K562 (cell line): ENCODE data around the gene PIK3R2. TPM values are rescaled to one million over a fixed set of nuclear protein-coding genes. Genes with fewer than 3 reads are reported as not detected.
A peak's percentile ranks its signal among the peaks of the same experiment; 100 is the strongest.

ENCODE experiments used
- CHD7 ChIP-seq: fragments of 200-600 bp; sonication (generic); IDR thresholded peaks from one replicate; pipeline ENCODE4 v1.6.1; 2012; ENCODE audit warnings: mild to moderate bottlenecking, low read depth, low read length, inconsistent platforms
- DACH1 ChIP-seq: fragments of 450-650 bp; IDR thresholded peaks from 2 replicates; pipeline ENCODE4 v1.6.1; 2018; ENCODE audit not compliant: partially characterized antibody
- EGR1 ChIP-seq: fragments of 450-650 bp; conservative IDR thresholded peaks from 2 replicates; pipeline ENCODE4 v1.6.1; 2017; ENCODE audit warnings: mild to moderate bottlenecking
- IFI16 ChIP-seq: fragments of 250-450 bp; sonication (Bioruptor Pico); IDR thresholded peaks from 2 replicates; pipeline ENCODE4 v2.1.2; 2022; ENCODE audit warnings: mild to moderate bottlenecking, inconsistent platforms
- MXI1 ChIP-seq: IDR thresholded peaks from 2 replicates; pipeline ENCODE4 v1.6.1; 2011; ENCODE audit warnings: low read depth, mild to moderate bottlenecking, improper control_type of control experiment, low read length
- MYC ChIP-seq, 2 experiments: fragments of 250-450 bp in 1 of 2; sonication (Bioruptor Pico) in 1 of 2; IDR thresholded peaks; 2 replicates each; pipeline versions ENCODE4 v1.5.1 to v1.6.1; 2012 to 2021; ENCODE audit warnings: low read depth in 2 of 2, borderline replicate concordance in 1 of 2, improper control_type of control experiment in 1 of 2, low read length in 1 of 2, mild to moderate bottlenecking in 1 of 2, moderate library complexity in 1 of 2
- XRCC3 ChIP-seq: fragments of 450-650 bp; IDR thresholded peaks from 2 replicates; pipeline ENCODE4 v1.6.1; 2017; ENCODE audit warnings: mild to moderate bottlenecking, moderate library complexity
- polyA plus RNA-seq, 8 experiments: library from polyadenylated mRNA; depleted of rRNA in 4 of 8; stranded (reverse) in 5 of 8; unstranded in 3 of 8; fragments of >200 nt; fragmentation: Nextera tagmentation in 2 of 8; fragmentation: Illumina TruSeq in 1 of 8; extraction: Ambion mirVana in 2 of 8; extraction: Trizol in 1 of 8; gene quantifications; 2 replicates each; pipeline versions ENCODE4 v1.2.1 to v1.2.3, GENCODE V29; 2011 to 2014; ENCODE audit warnings: inconsistent platforms in 1 of 8, missing spikeins in 1 of 8
- total RNA-seq, 7 experiments: library from RNA; depleted of rRNA in 6 of 7; stranded (reverse); fragments of >200 nt in 6 of 7; fragmentation: Illumina TruSeq in 2 of 7; extraction: Trizol in 2 of 7; gene quantifications; 2 replicates each; pipeline versions ENCODE4 v1.2.1 to v1.2.3, GENCODE V29; 2011 to 2021; ENCODE audit warnings: low replicate concordance in 1 of 7

The PIK3R2 gene
- total and polyA plus RNA-seq, 9 of the 15 experiments (the other 6 are each of a cell fraction or from before 2014, with no cell fraction given) = 0.39 to 37.9 (median 5.3) TPM

DNA sequence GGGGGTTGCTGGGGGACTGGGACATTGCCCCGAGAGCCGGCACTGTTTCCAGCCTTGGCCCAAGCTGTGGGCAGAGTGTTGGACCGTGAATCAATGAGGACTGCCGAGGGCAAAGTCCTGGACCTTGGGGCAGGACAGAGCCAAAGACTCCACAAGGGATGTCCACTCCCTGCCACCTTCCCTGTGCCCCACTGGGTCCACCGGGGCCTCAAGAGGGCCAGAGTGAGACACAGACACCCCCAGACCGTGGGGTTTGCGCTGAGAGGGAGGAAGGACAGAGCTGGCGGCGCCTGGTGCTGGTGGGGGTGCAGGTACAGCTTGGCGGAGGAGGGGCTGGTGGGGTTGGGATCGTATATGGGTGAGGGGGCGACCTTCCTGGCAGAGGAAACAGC, 43.6 kb upstream of the PIK3R2 start (continued):
- TF ChIP-seq CHD7 (no peak), EGR1 (0 out of 2 replicates have a peak, but pooled peaks have one; percentile 38), XRCC3 (no peak), IFI16 (no peak), MYC (IDR thresholded peaks at IDR 0.05; ENCODE audit: low read depth, low read length) (no peak), MYC (CRISPR knock-in tag; IDR thresholded peaks at IDR 0.05; ENCODE audit: borderline replicate concordance, low read depth) (peak; percentile 68; the same call in 1 of the 2 replicates), DACH1 (peak; percentile 26), MXI1 (no peak)
